HG02943 (cell line): ENCODE data around the gene FARS2.

Source experiments
- ATAC-seq: cut with Tn5 transposase; IDR thresholded peaks from one replicate; pipeline ENCODE4 v1.9.1; 2021; ENCODE audit warnings: mild to moderate bottlenecking, low read depth, moderate library complexity; ENCODE audit not compliant: unreplicated experiment

FARS2 gene

GRCh38 chr6:5459346-5459745 is 198.0 kb downstream of the FARS2 start:
- ATAC-seq = no peak

GRCh38 chr6:5461365-5461764 is 200.1 kb downstream of the FARS2 start:
- no peak for ATAC-seq

- ATAC-seq = no peak
Measured at GRCh38 chr6:5462856-5463255, 201.5 kb downstream of the FARS2 start.

- no peak for ATAC-seq
Measured at GRCh38 chr6:5463690-5464089, 202.4 kb downstream of the FARS2 start.

- no peak for ATAC-seq
Measured at GRCh38 chr6:5464099-5464885, 203.0 kb downstream of the FARS2 start.

GRCh38 chr6:5466281-5467136 is 205.2 kb downstream of the FARS2 start:
- no peak for ATAC-seq

- ATAC-seq = no peak
Measured at GRCh38 chr6:5468586-5468985, 207.3 kb downstream of the FARS2 start.

GRCh38 chr6:5469101-5469846 is 208.0 kb downstream of the FARS2 start:
- ATAC-seq = no peak

- no peak for ATAC-seq
Measured at GRCh38 chr6:5471044-5471443, 209.7 kb downstream of the FARS2 start.

GRCh38 chr6:5471637-5472398 is 210.5 kb downstream of the FARS2 start:
- no peak for ATAC-seq

GRCh38 chr6:5472571-5472970 is 211.3 kb downstream of the FARS2 start:
- no peak for ATAC-seq

GRCh38 chr6:5475779-5476178 is 214.5 kb downstream of the FARS2 start:
- no peak for ATAC-seq

- ATAC-seq = no peak
Measured at GRCh38 chr6:5478380-5478779, 217.1 kb downstream of the FARS2 start.

- ATAC-seq = no peak
Measured at GRCh38 chr6:5481033-5481432, 219.7 kb downstream of the FARS2 start.

GRCh38 chr6:5481750-5482149 is 220.4 kb downstream of the FARS2 start:
- no peak for ATAC-seq

- ATAC-seq = no peak
Measured at GRCh38 chr6:5482619-5483018, 221.3 kb downstream of the FARS2 start.

GRCh38 chr6:5484692-5485091 is 223.4 kb downstream of the FARS2 start:
- ATAC-seq = no peak

- peak; percentile 75 for ATAC-seq
Measured at GRCh38 chr6:5486214-5486613, 224.9 kb downstream of the FARS2 start.

- no peak for ATAC-seq
Measured at GRCh38 chr6:5490501-5491069, 229.3 kb downstream of the FARS2 start.

GRCh38 chr6:5492356-5492755 is 231.0 kb downstream of the FARS2 start:
- ATAC-seq = no peak
